Muscle layer of colon (tissue), 2 donors: ENCODE data around the gene ZNF813.
"Not testable (repeated sequence)": the region's sequence is repeated elsewhere in the genome, so short reads cannot be mapped to it uniquely, and the experiment has no call there.

Experiments
- H3K27ac ChIP-seq: one replicate; pipeline ENCODE4 v1.7.0; 2013; ENCODE audit warnings: low read depth, mild to moderate bottlenecking, low read length, moderate library complexity
- H3K27me3 ChIP-seq, 2 donors: one replicate each; pipeline ENCODE4 v1.7.0; 2013; ENCODE audit warnings: low read length in 2 of 2, mild to moderate bottlenecking in 2 of 2; ENCODE audit not compliant: insufficient read depth in 2 of 2, control insufficient read depth in 1 of 2
- H3K36me3 ChIP-seq: one replicate; pipeline ENCODE4 v1.7.0; 2013; ENCODE audit warnings: mild to moderate bottlenecking, low read length; ENCODE audit not compliant: insufficient read depth
- H3K4me1 ChIP-seq: one replicate; pipeline ENCODE4 v1.7.0; 2013; ENCODE audit warnings: mild to moderate bottlenecking, low read length; ENCODE audit not compliant: insufficient read depth
- H3K4me3 ChIP-seq, 2 donors: one replicate each; pipeline ENCODE4 v1.7.0; 2013; ENCODE audit warnings: low read length in 2 of 2, low read depth in 1 of 2, mild to moderate bottlenecking in 1 of 2, moderate library complexity in 1 of 2
- H3K9ac ChIP-seq: one replicate; pipeline ENCODE4 v1.7.0; 2013; ENCODE audit warnings: low read length
- H3K9me3 ChIP-seq: one replicate; pipeline ENCODE4 v1.7.0; 2013; ENCODE audit warnings: mild to moderate bottlenecking, low read length
- donor health status: abdominal sarcoma.
- donor health status: Adenocarcinoma of cecum.

ZNF813 gene

GRCh38 chr19:53492153-53492552 is 24.6 kb downstream of the ZNF813 start:
- Histone ChIP-seq H3K4me1 (no peaks in the 10 kb centered on the region), H3K27ac (no peak overlapping the region), H3K4me3 (no peak overlapping the region), H3K9me3 (peaks cover 3% of the 10 kb centered on the region), H3K36me3 (peaks cover 19% of the 10 kb centered on the region), H3K27me3 (no peaks in the 10 kb centered on the region), H3K9ac (no peak overlapping the region)

- not testable (repeated sequence) for H3K9ac ChIP-seq, H3K36me3 ChIP-seq, H3K4me3 ChIP-seq, H3K27ac ChIP-seq, H3K4me1 ChIP-seq, H3K9me3 ChIP-seq, H3K27me3 ChIP-seq
Measured at GRCh38 chr19:53497311-53498023, 29.9 kb downstream of the ZNF813 start.

- not testable (repeated sequence) for H3K36me3 ChIP-seq
Measured at GRCh38 chr19:53498024-53498395, 30.5 kb downstream of the ZNF813 start.

GRCh38 chr19:53503151-53503550 is 35.6 kb downstream of the ZNF813 start:
- not testable (repeated sequence) for H3K4me3 ChIP-seq

More at GRCh38 chr19:53498024-53498395, 30.5 kb downstream of the ZNF813 start:
- H3K9ac ChIP-seq, H3K27ac ChIP-seq, H3K9me3 ChIP-seq, H3K4me1 ChIP-seq, H3K27me3 ChIP-seq, H3K4me3 ChIP-seq: not testable (repeated sequence)

GRCh38 chr19:53503671-53504364 is 36.3 kb downstream of the ZNF813 start:
- H3K27ac ChIP-seq, H3K4me3 ChIP-seq, H3K9ac ChIP-seq, H3K4me1 ChIP-seq, H3K9me3 ChIP-seq, H3K36me3 ChIP-seq, H3K27me3 ChIP-seq: not testable (repeated sequence)

More at GRCh38 chr19:53503151-53503550, 35.6 kb downstream of the ZNF813 start:
- H3K9me3 ChIP-seq, H3K9ac ChIP-seq, H3K27me3 ChIP-seq, H3K4me1 ChIP-seq, H3K36me3 ChIP-seq, H3K27ac ChIP-seq: not testable (repeated sequence)

- not testable (repeated sequence) for H3K36me3 ChIP-seq, H3K27me3 ChIP-seq, H3K4me1 ChIP-seq, H3K9ac ChIP-seq, H3K27ac ChIP-seq, H3K9me3 ChIP-seq
- H3K4me3 ChIP-seq = peak overlapping the region in 1 of 2 donors; percentile 2
Measured at GRCh38 chr19:53504365-53504703, 36.8 kb downstream of the ZNF813 start.

- Histone ChIP-seq H3K27ac (no peak overlapping the region), H3K36me3 (no peaks in the 10 kb centered on the region), H3K4me3 (peak overlapping the region in 1 of 2 donors; percentile 2), H3K4me1 (no peaks in the 10 kb centered on the region), H3K9me3 (no peaks in the 10 kb centered on the region), H3K9ac (no peak overlapping the region), H3K27me3 (peaks cover 0 to 5% of the 10 kb centered on the region in 2 donors)
Measured at GRCh38 chr19:53504885-53505284, 37.4 kb downstream of the ZNF813 start.

- H3K9me3 ChIP-seq = no peaks in the 10 kb centered on the region
- H3K9ac ChIP-seq = no peak overlapping the region
- no peak overlapping the region for H3K4me3 ChIP-seq
- H3K4me1 ChIP-seq = no peaks in the 10 kb centered on the region
- H3K36me3 ChIP-seq = no peaks in the 10 kb centered on the region
- H3K27me3 ChIP-seq = peaks cover 0 to 5% of the 10 kb centered on the region in 2 donors
- no peak overlapping the region for H3K27ac ChIP-seq
Measured at GRCh38 chr19:53506728-53507127, 39.2 kb downstream of the ZNF813 start.

- Histone ChIP-seq H3K4me3 (no peak overlapping the region), H3K36me3 (no peaks in the 10 kb centered on the region), H3K27ac (no peak overlapping the region), H3K4me1 (no peaks in the 10 kb centered on the region), H3K9ac (no peak overlapping the region), H3K9me3 (no peaks in the 10 kb centered on the region), H3K27me3 (peaks cover 0 to 5% of the 10 kb centered on the region in 2 donors)
Measured at GRCh38 chr19:53507523-53508442, 40.2 kb downstream of the ZNF813 start.

GRCh38 chr19:53509443-53509842 is 41.9 kb downstream of the ZNF813 start:
- Histone ChIP-seq H3K4me3 (no peak overlapping the region), H3K27ac (no peak overlapping the region), H3K9me3 (no peaks in the 10 kb centered on the region), H3K27me3 (peaks cover 0 to 5% of the 10 kb centered on the region in 2 donors), H3K4me1 (no peaks in the 10 kb centered on the region), H3K36me3 (no peaks in the 10 kb centered on the region), H3K9ac (no peak overlapping the region)

- Histone ChIP-seq H3K4me3 (no peak overlapping the region), H3K36me3 (no peaks in the 10 kb centered on the region), H3K9ac (no peak overlapping the region), H3K9me3 (no peaks in the 10 kb centered on the region), H3K27ac (no peak overlapping the region), H3K4me1 (no peaks in the 10 kb centered on the region), H3K27me3 (peaks cover 0 to 5% of the 10 kb centered on the region in 2 donors)
Measured at GRCh38 chr19:53509845-53510244, 42.3 kb downstream of the ZNF813 start.
